HG02759 (cell line): Measurements from ENCODE around the gene LIME1.
"Not testable (repeated sequence)": the region's sequence is repeated elsewhere in the genome, so short reads cannot be mapped to it uniquely, and the experiment has no call there.

Experiments
- ATAC-seq: cut with Tn5 transposase; IDR thresholded peaks from one replicate; pipeline ENCODE4 v1.9.1; 2021; ENCODE audit warnings: mild to moderate bottlenecking, moderate library complexity; ENCODE audit not compliant: unreplicated experiment

The LIME1 gene

GRCh38 chr20:63706852-63707557 lies 29.5 kb upstream of the LIME1 start:
- peak; percentile 12 for ATAC-seq

GRCh38 chr20:63707558-63708300 lies 28.7 kb upstream of the LIME1 start, which contains the start of the genes ARFRP1 and ZGPAT:
TSS of gene ARFRP1 (minus strand) at chr20:63707976. CDS start at chr20:63707091, 885 bp downstream.
TSS of gene ZGPAT (plus strand) at chr20:63708039. CDS start at chr20:63708581, 542 bp downstream.
- ATAC-seq: peak; percentile 76

GRCh38 chr20:63708301-63709148 lies 27.9 kb upstream of the LIME1 start:
- peak; percentile 7 for ATAC-seq

GRCh38 chr20:63709149-63709527 lies 27.3 kb upstream of the LIME1 start:
- ATAC-seq: no peak

GRCh38 chr20:63711085-63711645 lies 25.3 kb upstream of the LIME1 start:
- ATAC-seq: no peak

- no peak for ATAC-seq
These were observed 24.3 kb upstream of the LIME1 start for GRCh38 chr20:63712191-63712590.

GRCh38 chr20:63714858-63715257 lies 21.6 kb upstream of the LIME1 start:
- ATAC-seq: no peak

- ATAC-seq: no peak
These were observed 17.5 kb upstream of the LIME1 start for GRCh38 chr20:63718996-63719395.

- ATAC-seq: not testable (repeated sequence)
These were observed 13.4 kb upstream of the LIME1 start for GRCh38 chr20:63722967-63723622.

GRCh38 chr20:63730189-63730733 lies 6.2 kb upstream of the LIME1 start:
- not testable (repeated sequence) for ATAC-seq

GRCh38 chr20:63731410-63731809 lies 5.1 kb upstream of the LIME1 start:
- no peak for ATAC-seq

GRCh38 chr20:63732118-63733095 lies 4.1 kb upstream of the LIME1 start:
- ATAC-seq: no peak

GRCh38 chr20:63733117-63733516 lies 3.3 kb upstream of the LIME1 start:
- no peak for ATAC-seq

- no peak for ATAC-seq
These were observed 2.8 kb upstream of the LIME1 start for GRCh38 chr20:63733579-63734081.

- no peak for ATAC-seq
These were observed 2.1 kb upstream of the LIME1 start for GRCh38 chr20:63734111-63734945.

GRCh38 chr20:63734946-63735858 lies 1.3 kb upstream of the LIME1 start:
- no peak for ATAC-seq
